Measurements from ENCODE around the gene CHN1.

CHN1 gene

DNA sequence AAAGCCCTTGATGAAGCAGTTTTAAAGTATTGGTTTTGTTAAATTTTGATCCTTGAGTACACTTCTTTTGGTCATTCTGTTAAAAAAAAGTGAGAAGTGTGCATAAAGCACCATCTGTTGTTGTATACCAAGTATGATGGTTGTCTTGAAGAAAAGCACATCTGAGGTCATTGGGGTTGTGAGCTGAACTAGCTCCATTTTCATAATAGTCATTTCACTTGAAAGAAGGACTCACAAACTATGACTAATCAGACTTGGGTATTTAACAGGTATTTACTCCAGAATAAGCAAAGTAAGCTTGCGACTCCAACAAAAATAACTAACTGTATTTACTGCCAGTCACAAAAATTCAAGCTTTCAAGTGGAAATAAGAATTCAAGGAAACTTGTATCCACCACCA lies 35.1 kb downstream of the CHN1 start:
- no peak for DNase-seq

DNA sequence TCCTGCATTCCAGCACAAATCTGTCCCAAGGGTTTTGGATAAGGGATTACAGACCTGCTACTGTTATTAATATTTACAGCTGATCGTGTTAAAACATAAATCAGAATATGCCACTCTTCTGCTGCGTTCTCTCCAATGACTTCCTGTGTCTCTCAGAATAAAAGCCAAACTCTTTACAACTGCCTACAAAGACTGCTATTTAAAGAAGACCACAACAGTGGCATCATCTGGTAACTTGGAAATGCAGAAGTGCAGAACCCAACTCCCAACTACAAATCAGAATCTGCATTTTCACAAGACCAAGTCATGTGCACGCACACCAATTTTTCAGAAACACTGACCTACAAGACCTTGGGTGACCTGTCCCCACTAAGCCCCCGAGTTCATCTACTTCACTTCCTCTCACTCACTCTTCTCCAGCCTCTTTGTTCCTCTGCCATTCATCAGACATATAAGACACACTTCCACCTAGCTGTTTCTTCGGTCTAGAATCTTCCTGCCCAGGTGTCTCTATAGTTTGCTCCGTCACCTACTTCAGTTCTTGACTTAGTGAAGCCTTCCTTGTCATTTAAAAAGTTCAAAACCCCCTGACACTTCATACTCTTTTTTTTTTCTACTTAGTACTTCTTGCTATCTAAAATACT lies 36.0 kb downstream of the CHN1 start:
- DNase-seq, result no peak

- no peak for DNase-seq
Measured at GRCh38 chr2:174967691-174968260, 37.4 kb downstream of the CHN1 start.

- no peak for DNase-seq
Measured at GRCh38 chr2:174967086-174967485, 38.1 kb downstream of the CHN1 start.

DNA sequence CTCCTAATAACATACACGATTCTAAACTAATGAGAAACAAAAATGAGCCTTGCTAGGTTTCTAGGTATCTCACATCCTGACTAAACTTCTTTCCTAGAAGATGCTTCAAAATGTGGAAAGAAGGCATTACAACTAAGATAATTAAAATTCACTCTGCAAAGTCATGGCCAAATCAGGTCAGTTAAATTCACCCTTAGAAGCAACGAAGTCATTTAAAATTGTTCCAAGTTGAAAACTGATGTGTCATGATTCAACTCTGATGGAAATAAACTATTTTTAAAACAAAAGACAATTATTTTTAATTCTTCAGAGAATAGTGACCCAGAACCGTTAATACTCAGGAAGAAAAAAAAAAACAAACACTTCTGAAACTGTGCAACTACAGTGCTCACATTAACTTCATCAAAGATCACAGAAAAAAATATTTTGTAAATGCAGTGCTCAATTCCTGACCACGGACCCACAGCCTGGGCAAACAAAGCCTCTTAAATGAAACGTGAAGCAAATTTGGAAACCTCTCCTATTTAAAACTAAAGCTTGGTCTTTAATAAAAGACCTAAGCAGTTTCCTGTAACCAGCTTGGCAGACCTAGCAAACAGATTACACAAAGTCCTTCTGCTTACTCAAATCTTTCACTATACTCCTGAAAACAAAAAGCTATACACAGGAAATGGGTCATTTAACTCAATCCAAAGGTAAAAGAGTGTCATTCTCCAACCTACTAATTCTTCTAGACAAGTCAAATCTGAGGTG lies 39.0 kb downstream of the CHN1 start:
- DNase-seq, result no peak

- DNase-seq, result no peak
Measured at GRCh38 chr2:174965551-174965950, 39.6 kb downstream of the CHN1 start.

DNA sequence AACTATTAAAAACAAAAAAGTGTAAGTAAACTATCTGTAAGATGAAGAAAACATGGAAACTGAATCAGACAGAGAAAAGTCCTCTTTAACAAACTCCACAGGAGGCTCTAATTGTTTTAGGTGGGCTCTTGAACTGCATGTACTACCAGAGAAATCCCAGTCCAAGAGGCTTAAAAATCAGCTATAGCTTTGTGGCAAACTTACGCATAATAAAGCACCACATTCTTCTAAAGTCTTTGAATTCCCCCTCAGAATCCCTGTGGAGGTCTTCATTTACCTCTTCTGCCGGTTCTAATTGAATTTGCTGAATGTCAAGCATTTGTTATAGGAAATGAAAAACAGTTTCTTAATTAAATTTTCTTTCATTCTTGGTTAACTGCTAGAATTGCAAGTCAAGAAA lies 40.8 kb downstream of the CHN1 start:
- DNase-seq, result no peak

DNA sequence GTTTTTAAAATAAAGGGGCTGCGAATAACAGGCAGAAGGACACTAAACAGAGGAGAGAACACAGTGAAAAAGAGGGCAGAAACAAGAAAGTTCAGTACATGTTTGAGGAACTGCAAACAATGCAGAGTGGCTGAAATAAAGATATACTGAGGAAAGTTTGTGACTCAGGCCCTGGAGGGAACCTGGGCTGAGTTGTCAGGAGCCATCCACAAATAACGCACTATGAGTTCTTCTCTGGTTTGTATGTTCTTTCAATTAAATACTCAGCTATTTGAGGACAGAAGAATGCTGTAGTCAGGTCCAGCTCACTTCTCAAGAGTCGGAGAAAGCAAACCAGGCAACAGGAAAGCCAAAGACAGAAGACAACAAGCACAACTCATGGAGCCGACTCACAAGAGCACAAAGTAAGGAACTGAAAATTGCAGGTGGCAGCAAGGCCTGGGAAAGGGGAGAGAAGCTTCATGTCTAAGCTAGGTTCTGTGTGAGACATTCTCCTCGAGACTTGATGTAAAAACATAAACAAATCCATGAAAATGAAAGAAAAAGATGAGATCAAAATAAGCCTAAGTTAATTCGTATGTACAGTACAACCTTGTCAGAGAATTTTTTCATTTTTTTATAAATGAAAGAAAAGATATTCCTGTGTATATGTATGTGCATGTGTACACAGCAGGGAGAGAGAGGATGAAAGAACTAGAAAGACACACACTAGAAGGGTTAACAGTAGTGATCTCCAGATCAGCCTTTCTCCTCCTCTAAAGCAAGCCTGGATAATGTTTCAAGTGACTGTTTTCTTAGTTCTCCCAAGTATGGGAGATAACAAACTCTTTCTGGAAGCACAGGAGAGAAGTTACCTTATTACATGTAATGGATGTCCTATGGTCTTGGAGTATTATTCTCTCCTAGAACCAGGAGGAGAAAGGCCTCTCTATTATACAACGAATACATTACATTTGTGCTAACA lies 41.5 kb downstream of the CHN1 start:
- no peak for DNase-seq

DNA sequence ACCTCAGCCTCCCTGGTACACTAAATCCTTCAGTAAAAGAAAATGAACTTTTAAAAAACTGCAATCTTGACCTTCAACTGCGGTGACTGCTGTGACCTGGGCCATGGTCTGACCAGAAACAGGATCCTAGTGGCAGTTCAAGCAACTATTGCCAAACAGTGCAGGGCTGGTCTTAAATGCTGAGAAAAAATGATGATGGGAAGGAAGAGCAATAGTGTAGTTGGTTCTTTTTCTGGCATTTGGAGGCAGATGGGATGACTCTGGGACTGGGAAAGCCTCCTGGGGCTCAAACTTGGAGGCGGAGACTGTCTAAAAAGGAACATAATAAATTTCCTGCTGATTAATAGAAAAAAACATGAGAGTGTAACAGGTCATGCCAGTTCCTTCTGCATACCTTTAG lies 45.4 kb downstream of the CHN1 start:
- no peak for DNase-seq

GRCh38 chr2:174957050-174957449 lies 48.1 kb downstream of the CHN1 start:
- no peak for DNase-seq

DNA sequence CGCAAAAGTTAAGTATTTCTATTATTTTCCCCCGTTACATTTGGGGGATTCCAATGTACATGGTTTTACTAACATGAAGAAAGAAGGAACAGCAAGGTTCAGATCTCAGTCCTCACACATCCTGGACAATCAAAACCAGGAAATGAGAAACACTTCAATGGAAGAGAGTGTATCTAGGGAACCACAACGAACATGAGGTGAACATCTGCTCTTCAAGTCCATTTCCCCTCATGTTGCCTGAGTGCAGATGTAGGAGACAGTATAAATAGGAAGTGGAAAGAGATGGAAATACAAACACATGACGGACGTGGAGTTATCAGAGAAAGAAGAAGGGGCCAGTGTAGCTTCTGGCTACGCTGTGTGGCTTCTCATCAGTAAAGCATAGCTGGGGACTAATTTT lies 52.6 kb downstream of the CHN1 start:
- no peak for DNase-seq

DNA sequence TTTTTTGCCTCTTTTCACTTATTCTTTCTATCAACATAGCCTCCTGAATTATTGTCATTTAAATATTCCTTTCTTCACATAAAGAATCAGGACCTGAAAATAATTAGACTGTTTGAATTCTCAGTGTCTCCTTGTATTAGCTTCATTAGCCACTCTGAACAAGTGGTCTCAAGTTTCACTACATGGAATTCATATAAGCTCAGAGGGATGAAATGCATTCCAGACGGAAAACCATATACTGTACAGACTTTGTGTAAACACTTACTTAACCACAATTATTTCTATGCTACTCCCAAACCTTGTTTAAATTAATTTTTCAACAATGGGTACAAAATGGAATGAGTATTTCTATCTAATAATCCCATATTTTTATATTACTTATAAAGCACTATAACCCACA lies 53.4 kb downstream of the CHN1 start:
- DNase-seq, result no peak

GRCh38 chr2:174949988-174950687 lies 55.0 kb downstream of the CHN1 start:
- DNase-seq, result no peak

GRCh38 chr2:174945601-174946260 lies 59.5 kb downstream of the CHN1 start:
- DNase-seq, result no peak

DNA sequence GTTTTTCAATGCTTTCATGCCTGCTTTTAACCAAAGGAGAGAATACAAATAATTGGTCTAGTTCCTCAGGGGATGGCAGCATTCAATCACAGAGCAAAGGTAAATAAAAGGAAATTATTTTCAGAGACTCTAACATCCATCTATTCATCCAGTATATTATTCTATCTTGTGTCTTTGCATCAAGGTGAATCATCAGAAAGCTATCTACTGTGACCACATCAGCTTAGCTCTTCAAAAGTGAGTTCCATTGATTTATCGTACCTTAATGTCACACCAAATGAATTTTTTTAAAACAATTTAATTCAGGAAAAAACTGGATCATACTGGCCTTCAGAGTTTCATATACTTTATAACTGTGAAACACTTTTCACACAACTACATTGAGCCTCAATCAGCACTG lies 66.1 kb downstream of the CHN1 start:
- peak; percentile 9 for DNase-seq

GRCh38 chr2:174931724-174932123 lies 73.5 kb downstream of the CHN1 start:
- no peak for DNase-seq

DNA sequence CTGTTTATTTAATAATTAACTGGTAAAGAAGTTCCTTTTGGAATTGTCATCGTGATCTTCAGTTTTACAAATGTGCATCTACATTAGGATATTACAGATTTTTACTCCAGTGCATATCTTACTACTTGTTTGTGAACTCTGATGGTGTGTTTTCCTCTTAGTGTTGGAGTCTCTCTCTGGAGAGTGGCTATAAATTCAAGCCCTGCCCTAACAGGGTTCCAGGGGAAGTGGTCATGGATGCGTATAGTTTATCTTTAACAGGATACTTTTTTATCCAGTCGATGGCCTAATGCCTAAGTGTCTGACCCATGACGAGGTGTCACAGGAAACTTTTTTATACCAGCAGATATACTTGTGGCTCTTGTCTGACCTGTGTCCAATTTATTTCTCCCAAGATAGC lies 75.4 kb downstream of the CHN1 start:
- no peak for DNase-seq

DNA sequence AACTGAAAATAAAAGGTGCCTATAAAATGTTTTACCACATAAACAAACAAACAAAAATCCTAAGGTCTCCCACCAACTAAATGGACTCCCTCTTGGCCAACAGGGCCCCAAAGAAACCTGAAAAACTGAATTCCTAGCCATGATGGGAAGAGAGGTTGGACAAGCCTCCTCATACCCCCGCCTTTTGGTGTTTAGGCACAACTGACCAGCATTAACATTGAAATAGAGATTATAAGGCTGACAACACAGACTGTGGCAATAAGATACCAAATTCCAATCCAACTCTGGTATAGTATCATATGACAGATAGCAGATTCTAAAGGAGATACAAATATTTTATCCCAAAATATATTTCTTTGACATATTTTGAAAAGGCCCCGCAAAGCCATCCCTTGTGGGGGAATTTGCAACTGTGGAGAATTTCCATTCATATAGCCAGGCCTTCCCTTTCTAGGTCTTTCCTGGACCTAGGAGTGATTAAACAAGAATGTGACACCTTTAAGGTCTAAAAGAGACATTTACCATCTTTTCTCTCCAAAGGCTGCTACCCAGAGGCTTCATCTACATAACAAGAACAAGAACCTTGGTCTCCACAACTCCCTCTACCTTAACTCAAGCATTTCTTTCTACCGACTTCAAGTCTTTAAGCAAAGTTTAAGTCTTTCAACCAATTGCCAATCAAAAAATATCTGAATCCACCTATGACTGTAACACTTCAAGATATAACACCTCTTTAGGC lies 80.0 kb downstream of the CHN1 start:
- DNase-seq, result no peak

- no peak for DNase-seq
Measured at GRCh38 chr2:174924061-174924693, 81.0 kb downstream of the CHN1 start.

- no peak for DNase-seq
Measured at GRCh38 chr2:174919947-174920595, 85.1 kb downstream of the CHN1 start.

All from amniotic stem cell (primary cell).